ENCODE data around the gene ATIC. TPM values are rescaled to one million over a fixed set of nuclear protein-coding genes. Genes with fewer than 3 reads are reported as not detected.

The ATIC gene
- total RNA-seq, 1 experiment from 2014 or later: 285 TPM

DNA sequence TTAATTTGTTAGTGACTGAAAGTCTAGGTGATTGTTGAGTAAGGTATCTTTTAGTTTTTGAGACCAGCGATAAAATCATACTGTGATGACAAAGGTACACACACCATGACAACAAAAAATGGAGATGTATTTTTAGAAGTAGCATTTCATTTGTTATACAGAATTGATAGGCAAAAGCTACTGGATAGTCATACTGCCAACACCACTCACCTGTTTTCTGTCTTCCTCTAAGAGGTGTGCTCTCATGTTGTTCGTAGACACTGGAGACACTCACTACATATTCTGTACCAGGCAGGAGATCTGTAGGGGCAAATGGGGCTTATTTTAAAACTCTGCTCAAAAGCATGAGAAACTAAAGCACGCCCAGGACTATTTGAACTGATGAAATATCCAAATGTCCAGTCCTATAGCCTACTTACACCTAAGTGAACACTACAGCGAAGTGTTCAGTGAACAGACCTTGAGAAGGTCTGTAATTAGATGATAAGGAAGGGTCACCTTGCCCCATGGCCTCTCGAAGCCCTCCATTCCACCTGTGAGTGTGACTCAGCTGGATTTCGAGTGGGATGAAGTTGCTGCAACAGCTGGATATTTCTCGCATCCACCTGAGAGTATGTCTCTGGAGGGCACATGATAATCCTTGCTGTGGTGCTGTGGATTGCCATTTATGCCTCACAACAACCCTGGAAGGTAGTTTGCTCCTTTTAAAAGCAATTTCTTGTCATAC is 76.3 kb downstream of the ATIC start:
- TF ChIP-seq, protein P1, sequence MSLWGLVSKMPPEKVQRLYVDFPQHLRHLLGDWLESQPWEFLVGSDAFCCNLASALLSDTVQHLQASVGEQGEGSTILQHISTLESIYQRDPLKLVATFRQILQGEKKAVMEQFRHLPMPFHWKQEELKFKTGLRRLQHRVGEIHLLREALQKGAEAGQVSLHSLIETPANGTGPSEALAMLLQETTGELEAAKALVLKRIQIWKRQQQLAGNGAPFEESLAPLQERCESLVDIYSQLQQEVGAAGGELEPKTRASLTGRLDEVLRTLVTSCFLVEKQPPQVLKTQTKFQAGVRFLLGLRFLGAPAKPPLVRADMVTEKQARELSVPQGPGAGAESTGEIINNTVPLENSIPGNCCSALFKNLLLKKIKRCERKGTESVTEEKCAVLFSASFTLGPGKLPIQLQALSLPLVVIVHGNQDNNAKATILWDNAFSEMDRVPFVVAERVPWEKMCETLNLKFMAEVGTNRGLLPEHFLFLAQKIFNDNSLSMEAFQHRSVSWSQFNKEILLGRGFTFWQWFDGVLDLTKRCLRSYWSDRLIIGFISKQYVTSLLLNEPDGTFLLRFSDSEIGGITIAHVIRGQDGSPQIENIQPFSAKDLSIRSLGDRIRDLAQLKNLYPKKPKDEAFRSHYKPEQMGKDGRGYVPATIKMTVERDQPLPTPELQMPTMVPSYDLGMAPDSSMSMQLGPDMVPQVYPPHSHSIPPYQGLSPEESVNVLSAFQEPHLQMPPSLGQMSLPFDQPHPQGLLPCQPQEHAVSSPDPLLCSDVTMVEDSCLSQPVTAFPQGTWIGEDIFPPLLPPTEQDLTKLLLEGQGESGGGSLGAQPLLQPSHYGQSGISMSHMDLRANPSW (CRISPR knock-in tag; conservative IDR thresholded peaks at IDR 0.05; ENCODE audit: low read depth): no peak
- TF ChIP-seq, protein P2, sequence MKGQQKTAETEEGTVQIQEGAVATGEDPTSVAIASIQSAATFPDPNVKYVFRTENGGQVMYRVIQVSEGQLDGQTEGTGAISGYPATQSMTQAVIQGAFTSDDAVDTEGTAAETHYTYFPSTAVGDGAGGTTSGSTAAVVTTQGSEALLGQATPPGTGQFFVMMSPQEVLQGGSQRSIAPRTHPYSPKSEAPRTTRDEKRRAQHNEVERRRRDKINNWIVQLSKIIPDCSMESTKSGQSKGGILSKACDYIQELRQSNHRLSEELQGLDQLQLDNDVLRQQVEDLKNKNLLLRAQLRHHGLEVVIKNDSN (CRISPR knock-in tag; IDR thresholded peaks at IDR 0.05): no peak
- no peak for TF ChIP-seq ZNF317 (CRISPR knock-in tag; IDR thresholded peaks at IDR 0.05; ENCODE audit: borderline replicate concordance, low read depth)
- DNase-seq (ENCODE audit: low spot score) (no peak), ATAC-seq (no peak)
- ChIA-PET POLR2A (no interaction called here), CTCF (no interaction called here)
- no peaks in the 10 kb centered on the region for H3K27me3 Mint-ChIP-seq (ENCODE audit: low read depth)
- no peaks in the 10 kb centered on the region; the same call in none of the 2 replicates for H3K9me3 Mint-ChIP-seq
- peaks cover 24% of the 10 kb centered on the region for H3K4me1 Mint-ChIP-seq
- H3K27ac Mint-ChIP-seq: peak overlapping the region; percentile 57
- H3K36me3 Mint-ChIP-seq: peaks cover 63% of the 10 kb centered on the region
- H3K4me3 Mint-ChIP-seq: no peak overlapping the region

DNA sequence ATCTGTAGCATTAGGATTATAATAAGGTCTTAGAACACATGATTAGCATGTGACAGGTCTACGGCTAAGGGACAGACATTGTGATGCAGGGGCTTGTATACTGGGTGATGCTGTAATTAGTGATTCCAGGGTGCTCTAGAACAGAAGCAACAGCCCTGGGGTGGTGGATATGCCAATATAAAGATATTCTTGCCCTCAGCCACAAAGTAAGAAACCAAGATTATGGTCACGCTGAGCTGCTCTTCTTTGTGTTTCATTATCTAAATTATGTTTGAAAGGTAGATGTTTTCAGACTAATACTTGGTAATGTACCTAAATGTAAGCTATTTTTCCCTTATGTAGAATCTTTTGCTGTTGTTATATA is 78.7 kb downstream of the ATIC start:
- H3K4me1 Mint-ChIP-seq: peaks cover 24% of the 10 kb centered on the region
- ChIA-PET CTCF (no interaction called here), POLR2A (no interaction called here)
- H3K4me3 Mint-ChIP-seq: no peak overlapping the region
- DNase-seq (ENCODE audit: low spot score): no peak
- H3K27me3 Mint-ChIP-seq (ENCODE audit: low read depth): no peaks in the 10 kb centered on the region
- no peak overlapping the region for H3K27ac Mint-ChIP-seq
- H3K36me3 Mint-ChIP-seq: peaks cover 60% of the 10 kb centered on the region
- ATAC-seq: no peak
- no peaks in the 10 kb centered on the region; the same call in none of the 2 replicates for H3K9me3 Mint-ChIP-seq
- TF ChIP-seq, protein P3, sequence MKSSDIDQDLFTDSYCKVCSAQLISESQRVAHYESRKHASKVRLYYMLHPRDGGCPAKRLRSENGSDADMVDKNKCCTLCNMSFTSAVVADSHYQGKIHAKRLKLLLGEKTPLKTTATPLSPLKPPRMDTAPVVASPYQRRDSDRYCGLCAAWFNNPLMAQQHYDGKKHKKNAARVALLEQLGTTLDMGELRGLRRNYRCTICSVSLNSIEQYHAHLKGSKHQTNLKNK (CRISPR knock-in tag; IDR thresholded peaks at IDR 0.05): no peak
- TF ChIP-seq, protein P4, sequence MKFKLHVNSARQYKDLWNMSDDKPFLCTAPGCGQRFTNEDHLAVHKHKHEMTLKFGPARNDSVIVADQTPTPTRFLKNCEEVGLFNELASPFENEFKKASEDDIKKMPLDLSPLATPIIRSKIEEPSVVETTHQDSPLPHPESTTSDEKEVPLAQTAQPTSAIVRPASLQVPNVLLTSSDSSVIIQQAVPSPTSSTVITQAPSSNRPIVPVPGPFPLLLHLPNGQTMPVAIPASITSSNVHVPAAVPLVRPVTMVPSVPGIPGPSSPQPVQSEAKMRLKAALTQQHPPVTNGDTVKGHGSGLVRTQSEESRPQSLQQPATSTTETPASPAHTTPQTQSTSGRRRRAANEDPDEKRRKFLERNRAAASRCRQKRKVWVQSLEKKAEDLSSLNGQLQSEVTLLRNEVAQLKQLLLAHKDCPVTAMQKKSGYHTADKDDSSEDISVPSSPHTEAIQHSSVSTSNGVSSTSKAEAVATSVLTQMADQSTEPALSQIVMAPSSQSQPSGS (CRISPR knock-in tag; IDR thresholded peaks at IDR 0.05; ENCODE audit: borderline replicate concordance, low read depth): no peak
- TF ChIP-seq ZNF263 (CRISPR knock-in tag; IDR thresholded peaks at IDR 0.05; ENCODE audit: low read depth) (no peak), NR3C1 (CRISPR knock-in tag; conservative IDR thresholded peaks at IDR 0.05; ENCODE audit: low read depth) (no peak), TEAD1 (CRISPR knock-in tag; IDR thresholded peaks at IDR 0.05) (no peak), FOXP1 (CRISPR knock-in tag; IDR thresholded peaks at IDR 0.05; ENCODE audit: borderline replicate concordance) (no peak), CREB1 (CRISPR knock-in tag; IDR thresholded peaks at IDR 0.05) (no peak), NFE2L1 (CRISPR knock-in tag; IDR thresholded peaks at IDR 0.05) (no peak)
- TF ChIP-seq, protein P5, sequence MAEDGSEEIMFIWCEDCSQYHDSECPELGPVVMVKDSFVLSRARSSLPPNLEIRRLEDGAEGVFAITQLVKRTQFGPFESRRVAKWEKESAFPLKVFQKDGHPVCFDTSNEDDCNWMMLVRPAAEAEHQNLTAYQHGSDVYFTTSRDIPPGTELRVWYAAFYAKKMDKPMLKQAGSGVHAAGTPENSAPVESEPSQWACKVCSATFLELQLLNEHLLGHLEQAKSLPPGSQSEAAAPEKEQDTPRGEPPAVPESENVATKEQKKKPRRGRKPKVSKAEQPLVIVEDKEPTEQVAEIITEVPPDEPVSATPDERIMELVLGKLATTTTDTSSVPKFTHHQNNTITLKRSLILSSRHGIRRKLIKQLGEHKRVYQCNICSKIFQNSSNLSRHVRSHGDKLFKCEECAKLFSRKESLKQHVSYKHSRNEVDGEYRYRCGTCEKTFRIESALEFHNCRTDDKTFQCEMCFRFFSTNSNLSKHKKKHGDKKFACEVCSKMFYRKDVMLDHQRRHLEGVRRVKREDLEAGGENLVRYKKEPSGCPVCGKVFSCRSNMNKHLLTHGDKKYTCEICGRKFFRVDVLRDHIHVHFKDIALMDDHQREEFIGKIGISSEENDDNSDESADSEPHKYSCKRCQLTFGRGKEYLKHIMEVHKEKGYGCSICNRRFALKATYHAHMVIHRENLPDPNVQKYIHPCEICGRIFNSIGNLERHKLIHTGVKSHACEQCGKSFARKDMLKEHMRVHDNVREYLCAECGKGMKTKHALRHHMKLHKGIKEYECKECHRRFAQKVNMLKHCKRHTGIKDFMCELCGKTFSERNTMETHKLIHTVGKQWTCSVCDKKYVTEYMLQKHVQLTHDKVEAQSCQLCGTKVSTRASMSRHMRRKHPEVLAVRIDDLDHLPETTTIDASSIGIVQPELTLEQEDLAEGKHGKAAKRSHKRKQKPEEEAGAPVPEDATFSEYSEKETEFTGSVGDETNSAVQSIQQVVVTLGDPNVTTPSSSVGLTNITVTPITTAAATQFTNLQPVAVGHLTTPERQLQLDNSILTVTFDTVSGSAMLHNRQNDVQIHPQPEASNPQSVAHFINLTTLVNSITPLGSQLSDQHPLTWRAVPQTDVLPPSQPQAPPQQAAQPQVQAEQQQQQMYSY (CRISPR knock-in tag; IDR thresholded peaks at IDR 0.05): no peak
- TF ChIP-seq, protein P6, sequence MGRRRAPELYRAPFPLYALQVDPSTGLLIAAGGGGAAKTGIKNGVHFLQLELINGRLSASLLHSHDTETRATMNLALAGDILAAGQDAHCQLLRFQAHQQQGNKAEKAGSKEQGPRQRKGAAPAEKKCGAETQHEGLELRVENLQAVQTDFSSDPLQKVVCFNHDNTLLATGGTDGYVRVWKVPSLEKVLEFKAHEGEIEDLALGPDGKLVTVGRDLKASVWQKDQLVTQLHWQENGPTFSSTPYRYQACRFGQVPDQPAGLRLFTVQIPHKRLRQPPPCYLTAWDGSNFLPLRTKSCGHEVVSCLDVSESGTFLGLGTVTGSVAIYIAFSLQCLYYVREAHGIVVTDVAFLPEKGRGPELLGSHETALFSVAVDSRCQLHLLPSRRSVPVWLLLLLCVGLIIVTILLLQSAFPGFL (CRISPR knock-in tag; IDR thresholded peaks at IDR 0.05; ENCODE audit: borderline replicate concordance): no peak
- TF ChIP-seq, protein P7, sequence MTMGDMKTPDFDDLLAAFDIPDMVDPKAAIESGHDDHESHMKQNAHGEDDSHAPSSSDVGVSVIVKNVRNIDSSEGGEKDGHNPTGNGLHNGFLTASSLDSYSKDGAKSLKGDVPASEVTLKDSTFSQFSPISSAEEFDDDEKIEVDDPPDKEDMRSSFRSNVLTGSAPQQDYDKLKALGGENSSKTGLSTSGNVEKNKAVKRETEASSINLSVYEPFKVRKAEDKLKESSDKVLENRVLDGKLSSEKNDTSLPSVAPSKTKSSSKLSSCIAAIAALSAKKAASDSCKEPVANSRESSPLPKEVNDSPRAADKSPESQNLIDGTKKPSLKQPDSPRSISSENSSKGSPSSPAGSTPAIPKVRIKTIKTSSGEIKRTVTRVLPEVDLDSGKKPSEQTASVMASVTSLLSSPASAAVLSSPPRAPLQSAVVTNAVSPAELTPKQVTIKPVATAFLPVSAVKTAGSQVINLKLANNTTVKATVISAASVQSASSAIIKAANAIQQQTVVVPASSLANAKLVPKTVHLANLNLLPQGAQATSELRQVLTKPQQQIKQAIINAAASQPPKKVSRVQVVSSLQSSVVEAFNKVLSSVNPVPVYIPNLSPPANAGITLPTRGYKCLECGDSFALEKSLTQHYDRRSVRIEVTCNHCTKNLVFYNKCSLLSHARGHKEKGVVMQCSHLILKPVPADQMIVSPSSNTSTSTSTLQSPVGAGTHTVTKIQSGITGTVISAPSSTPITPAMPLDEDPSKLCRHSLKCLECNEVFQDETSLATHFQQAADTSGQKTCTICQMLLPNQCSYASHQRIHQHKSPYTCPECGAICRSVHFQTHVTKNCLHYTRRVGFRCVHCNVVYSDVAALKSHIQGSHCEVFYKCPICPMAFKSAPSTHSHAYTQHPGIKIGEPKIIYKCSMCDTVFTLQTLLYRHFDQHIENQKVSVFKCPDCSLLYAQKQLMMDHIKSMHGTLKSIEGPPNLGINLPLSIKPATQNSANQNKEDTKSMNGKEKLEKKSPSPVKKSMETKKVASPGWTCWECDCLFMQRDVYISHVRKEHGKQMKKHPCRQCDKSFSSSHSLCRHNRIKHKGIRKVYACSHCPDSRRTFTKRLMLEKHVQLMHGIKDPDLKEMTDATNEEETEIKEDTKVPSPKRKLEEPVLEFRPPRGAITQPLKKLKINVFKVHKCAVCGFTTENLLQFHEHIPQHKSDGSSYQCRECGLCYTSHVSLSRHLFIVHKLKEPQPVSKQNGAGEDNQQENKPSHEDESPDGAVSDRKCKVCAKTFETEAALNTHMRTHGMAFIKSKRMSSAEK (CRISPR knock-in tag; IDR thresholded peaks at IDR 0.05; ENCODE audit: borderline replicate concordance): no peak
- TF ChIP-seq, protein P8, sequence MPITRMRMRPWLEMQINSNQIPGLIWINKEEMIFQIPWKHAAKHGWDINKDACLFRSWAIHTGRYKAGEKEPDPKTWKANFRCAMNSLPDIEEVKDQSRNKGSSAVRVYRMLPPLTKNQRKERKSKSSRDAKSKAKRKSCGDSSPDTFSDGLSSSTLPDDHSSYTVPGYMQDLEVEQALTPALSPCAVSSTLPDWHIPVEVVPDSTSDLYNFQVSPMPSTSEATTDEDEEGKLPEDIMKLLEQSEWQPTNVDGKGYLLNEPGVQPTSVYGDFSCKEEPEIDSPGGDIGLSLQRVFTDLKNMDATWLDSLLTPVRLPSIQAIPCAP (CRISPR knock-in tag; IDR thresholded peaks at IDR 0.05): no peak
- TF ChIP-seq, protein P9, sequence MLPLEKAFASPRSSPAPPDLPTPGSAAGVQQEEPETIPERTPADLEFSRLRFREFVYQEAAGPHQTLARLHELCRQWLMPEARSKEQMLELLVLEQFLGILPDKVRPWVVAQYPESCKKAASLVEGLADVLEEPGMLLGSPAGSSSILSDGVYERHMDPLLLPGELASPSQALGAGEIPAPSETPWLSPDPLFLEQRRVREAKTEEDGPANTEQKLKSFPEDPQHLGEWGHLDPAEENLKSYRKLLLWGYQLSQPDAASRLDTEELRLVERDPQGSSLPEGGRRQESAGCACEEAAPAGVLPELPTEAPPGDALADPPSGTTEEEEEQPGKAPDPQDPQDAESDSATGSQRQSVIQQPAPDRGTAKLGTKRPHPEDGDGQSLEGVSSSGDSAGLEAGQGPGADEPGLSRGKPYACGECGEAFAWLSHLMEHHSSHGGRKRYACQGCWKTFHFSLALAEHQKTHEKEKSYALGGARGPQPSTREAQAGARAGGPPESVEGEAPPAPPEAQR (CRISPR knock-in tag; IDR thresholded peaks at IDR 0.05): no peak
